ENCODE data around the gene AIFM3. TPM values are rescaled to one million over a fixed set of nuclear protein-coding genes. Genes with fewer than 3 reads are reported as not detected.

AIFM3 gene
- total and polyA plus RNA-seq, 2 of the 13 experiments (the other 11 are each of a cell fraction or from before 2014, with no cell fraction given): 9.0 to 15.3 TPM

DNA sequence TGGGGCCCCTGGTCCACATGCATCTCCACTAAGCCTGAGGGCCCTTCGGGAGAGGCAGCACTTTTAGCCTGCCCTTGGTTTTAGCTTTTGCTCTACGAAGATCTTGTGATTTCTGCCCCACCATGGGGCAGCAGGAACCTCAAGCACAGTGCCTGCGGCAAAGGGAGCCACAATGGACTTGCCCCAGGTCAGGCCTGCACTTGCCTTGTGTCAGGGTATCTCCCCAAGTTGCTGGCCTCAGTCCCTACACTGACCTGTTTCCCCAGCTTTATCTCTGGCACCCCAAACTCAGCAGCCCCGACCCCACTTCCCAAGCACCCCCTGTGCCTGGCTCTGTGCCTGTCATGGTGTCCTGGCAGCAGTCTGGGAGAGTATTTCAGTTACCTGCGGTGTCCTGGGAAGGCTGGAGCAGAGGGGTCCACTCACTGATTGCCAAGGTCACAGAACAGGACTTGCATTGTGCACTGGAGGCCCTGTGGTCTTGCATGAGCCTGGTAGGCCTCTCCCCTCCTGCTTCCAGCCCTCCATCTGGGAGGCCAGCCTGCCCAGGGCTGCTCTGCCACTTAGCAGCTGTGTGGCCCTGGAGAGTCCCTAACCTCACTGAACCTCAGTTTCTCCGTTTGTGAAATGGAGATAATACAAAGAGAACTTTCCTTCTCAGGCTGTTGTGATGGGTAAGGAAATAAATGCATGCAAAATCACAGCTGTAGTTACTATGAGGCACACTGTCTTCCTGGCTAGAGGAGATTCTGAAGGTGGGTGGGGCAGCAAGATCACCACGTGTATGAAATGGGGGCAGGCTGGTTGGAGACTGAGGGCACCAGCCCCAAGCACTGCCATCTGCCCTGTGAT is 3.6 kb upstream of the AIFM3 start (continued):
- no peak for TF ChIP-seq NFYC (CRISPR knock-in tag; IDR thresholded peaks at IDR 0.05)
- TF ChIP-seq, protein P1, sequence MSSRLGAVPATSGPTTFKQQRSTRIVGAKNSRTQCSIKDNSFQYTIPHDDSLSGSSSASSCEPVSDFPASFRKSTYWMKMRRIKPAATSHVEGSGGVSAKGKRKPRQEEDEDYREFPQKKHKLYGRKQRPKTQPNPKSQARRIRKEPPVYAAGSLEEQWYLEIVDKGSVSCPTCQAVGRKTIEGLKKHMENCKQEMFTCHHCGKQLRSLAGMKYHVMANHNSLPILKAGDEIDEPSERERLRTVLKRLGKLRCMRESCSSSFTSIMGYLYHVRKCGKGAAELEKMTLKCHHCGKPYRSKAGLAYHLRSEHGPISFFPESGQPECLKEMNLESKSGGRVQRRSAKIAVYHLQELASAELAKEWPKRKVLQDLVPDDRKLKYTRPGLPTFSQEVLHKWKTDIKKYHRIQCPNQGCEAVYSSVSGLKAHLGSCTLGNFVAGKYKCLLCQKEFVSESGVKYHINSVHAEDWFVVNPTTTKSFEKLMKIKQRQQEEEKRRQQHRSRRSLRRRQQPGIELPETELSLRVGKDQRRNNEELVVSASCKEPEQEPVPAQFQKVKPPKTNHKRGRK (CRISPR knock-in tag; IDR thresholded peaks at IDR 0.05): no peak
- TF ChIP-seq SMARCC2 (IDR thresholded peaks at IDR 0.05): no peak
- TF ChIP-seq KAT7 (CRISPR knock-in tag; IDR thresholded peaks at IDR 0.05; ENCODE audit: borderline replicate concordance): 0 out of 2 replicates have a peak, but pooled peaks have one; percentile 34
- TF ChIP-seq POLR2G (IDR thresholded peaks at IDR 0.05; ENCODE audit: low read depth, low read length): peak; percentile 72
- TF ChIP-seq IKZF1 (IDR thresholded peaks at IDR 0.05): no peak
- no peak for TF ChIP-seq ZNF326 (CRISPR knock-in tag; IDR thresholded peaks at IDR 0.05; ENCODE audit: borderline replicate concordance)
- no peak; the same call in 1 of the 2 replicates for TF ChIP-seq ZNF614 (CRISPR knock-in tag; IDR thresholded peaks at IDR 0.05; ENCODE audit: borderline replicate concordance)
- 0 out of 2 replicates have a peak, but pooled peaks have one; percentile 53 for TF ChIP-seq ZNF343 (CRISPR knock-in tag; IDR thresholded peaks at IDR 0.05)
- peak; percentile 64; the same call in 1 of the 2 replicates for TF ChIP-seq SALL1 (CRISPR knock-in tag; IDR thresholded peaks at IDR 0.05)
- peak; percentile 63; the same call in 1 of the 2 replicates for TF ChIP-seq YEATS4 (CRISPR knock-in tag; IDR thresholded peaks at IDR 0.05; ENCODE audit: borderline replicate concordance)
- TF ChIP-seq YEATS2 (CRISPR knock-in tag; IDR thresholded peaks at IDR 0.05; ENCODE audit: borderline replicate concordance): no peak; the same call in 1 of the 2 replicates
- peak; percentile 34; the same call in 1 of the 2 replicates for TF ChIP-seq GMEB1 (CRISPR knock-in tag; IDR thresholded peaks at IDR 0.05; ENCODE audit: borderline replicate concordance)
- TF ChIP-seq, protein P2, sequence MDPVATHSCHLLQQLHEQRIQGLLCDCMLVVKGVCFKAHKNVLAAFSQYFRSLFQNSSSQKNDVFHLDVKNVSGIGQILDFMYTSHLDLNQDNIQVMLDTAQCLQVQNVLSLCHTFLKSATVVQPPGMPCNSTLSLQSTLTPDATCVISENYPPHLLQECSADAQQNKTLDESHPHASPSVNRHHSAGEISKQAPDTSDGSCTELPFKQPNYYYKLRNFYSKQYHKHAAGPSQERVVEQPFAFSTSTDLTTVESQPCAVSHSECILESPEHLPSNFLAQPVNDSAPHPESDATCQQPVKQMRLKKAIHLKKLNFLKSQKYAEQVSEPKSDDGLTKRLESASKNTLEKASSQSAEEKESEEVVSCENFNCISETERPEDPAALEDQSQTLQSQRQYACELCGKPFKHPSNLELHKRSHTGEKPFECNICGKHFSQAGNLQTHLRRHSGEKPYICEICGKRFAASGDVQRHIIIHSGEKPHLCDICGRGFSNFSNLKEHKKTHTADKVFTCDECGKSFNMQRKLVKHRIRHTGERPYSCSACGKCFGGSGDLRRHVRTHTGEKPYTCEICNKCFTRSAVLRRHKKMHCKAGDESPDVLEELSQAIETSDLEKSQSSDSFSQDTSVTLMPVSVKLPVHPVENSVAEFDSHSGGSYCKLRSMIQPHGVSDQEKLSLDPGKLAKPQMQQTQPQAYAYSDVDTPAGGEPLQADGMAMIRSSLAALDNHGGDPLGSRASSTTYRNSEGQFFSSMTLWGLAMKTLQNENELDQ (CRISPR knock-in tag; IDR thresholded peaks at IDR 0.05; ENCODE audit: borderline replicate concordance): no peak
- TF ChIP-seq, protein P3, sequence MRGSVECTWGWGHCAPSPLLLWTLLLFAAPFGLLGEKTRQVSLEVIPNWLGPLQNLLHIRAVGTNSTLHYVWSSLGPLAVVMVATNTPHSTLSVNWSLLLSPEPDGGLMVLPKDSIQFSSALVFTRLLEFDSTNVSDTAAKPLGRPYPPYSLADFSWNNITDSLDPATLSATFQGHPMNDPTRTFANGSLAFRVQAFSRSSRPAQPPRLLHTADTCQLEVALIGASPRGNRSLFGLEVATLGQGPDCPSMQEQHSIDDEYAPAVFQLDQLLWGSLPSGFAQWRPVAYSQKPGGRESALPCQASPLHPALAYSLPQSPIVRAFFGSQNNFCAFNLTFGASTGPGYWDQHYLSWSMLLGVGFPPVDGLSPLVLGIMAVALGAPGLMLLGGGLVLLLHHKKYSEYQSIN (CRISPR knock-in tag; IDR thresholded peaks at IDR 0.05; ENCODE audit: borderline replicate concordance): no peak
- TF ChIP-seq, protein P4, sequence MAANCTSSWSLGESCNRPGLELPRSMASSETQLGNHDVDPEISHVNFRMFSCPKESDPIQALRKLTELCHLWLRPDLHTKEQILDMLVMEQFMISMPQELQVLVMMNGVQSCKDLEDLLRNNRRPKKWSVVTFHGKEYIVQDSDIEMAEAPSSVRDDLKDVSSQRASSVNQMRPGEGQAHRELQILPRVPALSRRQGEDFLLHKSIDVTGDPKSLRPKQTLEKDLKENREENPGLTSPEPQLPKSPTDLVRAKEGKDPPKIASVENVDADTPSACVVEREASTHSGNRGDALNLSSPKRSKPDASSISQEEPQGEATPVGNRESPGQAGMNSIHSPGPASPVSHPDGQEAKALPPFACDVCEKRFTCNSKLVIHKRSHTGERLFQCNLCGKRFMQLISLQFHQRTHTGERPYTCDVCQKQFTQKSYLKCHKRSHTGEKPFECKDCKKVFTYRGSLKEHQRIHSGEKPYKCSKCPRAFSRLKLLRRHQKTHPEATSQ (CRISPR knock-in tag; IDR thresholded peaks at IDR 0.05; ENCODE audit: borderline replicate concordance): no peak
- TF ChIP-seq KLF11 (CRISPR knock-in tag; IDR thresholded peaks at IDR 0.05): no peak
- TF ChIP-seq NCOA1 (CRISPR knock-in tag; IDR thresholded peaks at IDR 0.05): no peak
- TF ChIP-seq, protein P5, sequence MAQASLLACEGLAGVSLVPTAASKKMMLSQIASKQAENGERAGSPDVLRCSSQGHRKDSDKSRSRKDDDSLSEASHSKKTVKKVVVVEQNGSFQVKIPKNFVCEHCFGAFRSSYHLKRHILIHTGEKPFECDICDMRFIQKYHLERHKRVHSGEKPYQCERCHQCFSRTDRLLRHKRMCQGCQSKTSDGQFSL (CRISPR knock-in tag; IDR thresholded peaks at IDR 0.05): no peak
- TF ChIP-seq ZNF432 (CRISPR knock-in tag; IDR thresholded peaks at IDR 0.05; ENCODE audit: borderline replicate concordance): no peak
